Mucosa of stomach (tissue), 1 donor: ENCODE results near the gene CACNA2D3.

Experiments used
- H3K27me3 ChIP-seq: one replicate; pipeline ENCODE4 v1.7.0; 2013; ENCODE audit warnings: mild to moderate bottlenecking, low read length; ENCODE audit not compliant: control insufficient read depth, insufficient read depth
- H3K36me3 ChIP-seq: one replicate; pipeline ENCODE4 v1.7.0; 2013; ENCODE audit warnings: low read length; ENCODE audit not compliant: control insufficient read depth, insufficient read depth
- H3K4me1 ChIP-seq: one replicate; pipeline ENCODE4 v1.7.0; 2013; ENCODE audit warnings: mild to moderate bottlenecking, low read length; ENCODE audit not compliant: control insufficient read depth, insufficient read depth
- H3K4me3 ChIP-seq: one replicate; pipeline ENCODE4 v1.7.0; 2013; ENCODE audit warnings: low read length
- H3K9ac ChIP-seq: one replicate; pipeline ENCODE4 v1.7.0; 2013; ENCODE audit warnings: mild to moderate bottlenecking, low read length, moderate library complexity
- H3K9me3 ChIP-seq: one replicate; pipeline ENCODE4 v1.7.0; 2013; ENCODE audit warnings: mild to moderate bottlenecking, low read length, moderate library complexity; ENCODE audit not compliant: control insufficient read depth
- donor health status: Pancreatic carcinoma.

Gene CACNA2D3

GRCh38 chr3:54237109-54237508 is 114.8 kb downstream of the CACNA2D3 start:
- Histone ChIP-seq H3K9me3 (no peaks in the 10 kb centered on the region), H3K27me3 (no peaks in the 10 kb centered on the region), H3K36me3 (no peaks in the 10 kb centered on the region), H3K4me1 (no peaks in the 10 kb centered on the region), H3K9ac (no peak overlapping the region), H3K4me3 (no peak overlapping the region)

GRCh38 chr3:54237788-54238502 is 115.6 kb downstream of the CACNA2D3 start:
- no peak overlapping the region for H3K9ac ChIP-seq
- no peaks in the 10 kb centered on the region for H3K4me1 ChIP-seq
- no peak overlapping the region for H3K4me3 ChIP-seq
- H3K36me3 ChIP-seq = no peaks in the 10 kb centered on the region
- no peaks in the 10 kb centered on the region for H3K27me3 ChIP-seq
- no peaks in the 10 kb centered on the region for H3K9me3 ChIP-seq

GRCh38 chr3:54240309-54240708 is 118.0 kb downstream of the CACNA2D3 start:
- H3K36me3 ChIP-seq = no peaks in the 10 kb centered on the region
- H3K27me3 ChIP-seq = no peaks in the 10 kb centered on the region
- no peak overlapping the region for H3K9ac ChIP-seq
- peaks cover 7% of the 10 kb centered on the region for H3K4me1 ChIP-seq
- H3K9me3 ChIP-seq = no peaks in the 10 kb centered on the region
- H3K4me3 ChIP-seq = no peak overlapping the region

- no peaks in the 10 kb centered on the region for H3K36me3 ChIP-seq
- H3K4me3 ChIP-seq = no peak overlapping the region
- H3K4me1 ChIP-seq = peaks cover 7% of the 10 kb centered on the region
- no peaks in the 10 kb centered on the region for H3K9me3 ChIP-seq
- no peak overlapping the region for H3K9ac ChIP-seq
- H3K27me3 ChIP-seq = no peaks in the 10 kb centered on the region
Observed at GRCh38 chr3:54243056-54243931, 120.9 kb downstream of the CACNA2D3 start.

GRCh38 chr3:54243960-54244682 is 121.8 kb downstream of the CACNA2D3 start:
- Histone ChIP-seq H3K9me3 (no peaks in the 10 kb centered on the region), H3K4me3 (no peak overlapping the region), H3K9ac (no peak overlapping the region), H3K4me1 (peaks cover 7% of the 10 kb centered on the region), H3K36me3 (no peaks in the 10 kb centered on the region), H3K27me3 (no peaks in the 10 kb centered on the region)

GRCh38 chr3:54251705-54252104 is 129.4 kb downstream of the CACNA2D3 start:
- Histone ChIP-seq H3K4me1 (no peaks in the 10 kb centered on the region), H3K4me3 (no peak overlapping the region), H3K36me3 (no peaks in the 10 kb centered on the region), H3K9me3 (no peaks in the 10 kb centered on the region), H3K27me3 (no peaks in the 10 kb centered on the region), H3K9ac (no peak overlapping the region)

GRCh38 chr3:54257125-54257720 is 134.9 kb downstream of the CACNA2D3 start:
- Histone ChIP-seq H3K9ac (no peak overlapping the region), H3K27me3 (no peaks in the 10 kb centered on the region), H3K9me3 (no peaks in the 10 kb centered on the region), H3K4me1 (no peaks in the 10 kb centered on the region), H3K4me3 (no peak overlapping the region), H3K36me3 (no peaks in the 10 kb centered on the region)

GRCh38 chr3:54259636-54260035 is 137.3 kb downstream of the CACNA2D3 start:
- Histone ChIP-seq H3K4me3 (no peak overlapping the region), H3K36me3 (no peaks in the 10 kb centered on the region), H3K4me1 (no peaks in the 10 kb centered on the region), H3K9me3 (no peaks in the 10 kb centered on the region), H3K27me3 (no peaks in the 10 kb centered on the region), H3K9ac (no peak overlapping the region)

- Histone ChIP-seq H3K9me3 (no peaks in the 10 kb centered on the region), H3K9ac (no peak overlapping the region), H3K4me3 (no peak overlapping the region), H3K4me1 (no peaks in the 10 kb centered on the region), H3K27me3 (no peaks in the 10 kb centered on the region), H3K36me3 (no peaks in the 10 kb centered on the region)
Observed at GRCh38 chr3:54261141-54261540, 138.8 kb downstream of the CACNA2D3 start.

- H3K9me3 ChIP-seq = no peaks in the 10 kb centered on the region
- H3K9ac ChIP-seq = no peak overlapping the region
- H3K4me1 ChIP-seq = no peaks in the 10 kb centered on the region
- no peaks in the 10 kb centered on the region for H3K27me3 ChIP-seq
- H3K4me3 ChIP-seq = no peak overlapping the region
- no peaks in the 10 kb centered on the region for H3K36me3 ChIP-seq
Observed at GRCh38 chr3:54262541-54262940, 140.2 kb downstream of the CACNA2D3 start.

- no peak overlapping the region for H3K9ac ChIP-seq
- H3K4me1 ChIP-seq = no peaks in the 10 kb centered on the region
- H3K36me3 ChIP-seq = no peaks in the 10 kb centered on the region
Observed at GRCh38 chr3:54262946-54263345, 140.6 kb downstream of the CACNA2D3 start.

More at GRCh38 chr3:54262946-54263345, 140.6 kb downstream of the CACNA2D3 start:
- Histone ChIP-seq H3K4me3 (no peak overlapping the region), H3K9me3 (no peaks in the 10 kb centered on the region), H3K27me3 (no peaks in the 10 kb centered on the region)
